ENCODE measurements around the gene DNASE1L3.
A peak's percentile ranks its signal among the peaks of the same experiment; 100 is the strongest.
"Not testable (repeated sequence)": the region's sequence is repeated elsewhere in the genome, so short reads cannot be mapped to it uniquely, and the experiment has no call there.

The DNASE1L3 gene

GRCh38 chr3:58234516-58234931 is 23.8 kb upstream of the DNASE1L3 start:
- DNase-seq = no peak

DNA sequence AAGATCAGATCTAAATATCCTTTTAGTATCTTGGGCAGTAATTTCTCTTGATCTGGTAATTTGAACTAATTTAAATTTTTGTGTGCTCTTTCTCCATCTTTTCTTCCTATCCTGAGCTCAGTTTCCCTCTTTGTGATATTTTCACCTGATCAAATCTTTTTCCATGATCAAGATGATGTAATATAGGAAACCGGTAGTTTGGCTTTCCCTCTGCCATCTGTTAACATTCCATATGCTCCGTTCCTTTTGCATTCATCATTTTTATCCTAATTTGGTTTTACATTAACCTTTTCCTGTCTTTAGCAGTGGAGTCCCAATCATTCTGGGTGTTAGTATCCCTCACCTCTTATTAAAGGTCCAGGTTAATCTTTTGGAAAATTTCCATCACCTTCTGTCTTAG is 20.9 kb upstream of the DNASE1L3 start:
- DNase-seq = no peak

DNA sequence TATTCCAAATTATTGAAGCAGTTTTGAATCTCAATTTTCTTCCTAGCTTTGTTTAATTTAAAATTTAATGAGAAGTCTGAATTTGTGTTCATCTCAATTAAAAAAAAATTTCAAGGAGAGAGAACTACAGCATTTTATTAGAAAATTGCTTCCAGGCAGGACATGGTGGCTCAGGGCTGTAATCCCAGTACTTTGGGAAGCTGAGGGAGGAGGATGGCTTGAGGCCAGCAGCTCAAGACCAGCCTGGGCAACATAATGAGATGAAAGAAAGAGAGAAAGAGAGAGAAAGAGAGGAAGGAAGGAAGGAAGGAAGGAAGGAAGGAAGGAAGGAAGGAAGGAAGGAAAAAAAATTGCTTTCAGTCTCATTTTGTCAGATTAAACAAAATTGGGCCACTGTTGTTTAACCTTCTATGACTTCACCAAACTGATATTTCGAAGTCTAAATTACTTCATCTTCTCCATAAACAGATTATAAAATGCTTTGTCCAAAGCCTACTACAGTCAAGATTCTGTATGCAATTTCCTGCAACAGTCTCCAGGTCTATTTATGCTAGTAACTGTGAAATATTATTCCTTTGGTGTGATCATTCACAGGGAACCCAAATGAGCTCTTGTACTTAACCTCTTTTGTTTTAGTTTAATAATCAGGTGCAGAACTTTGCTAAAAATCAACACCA is 20.2 kb upstream of the DNASE1L3 start:
- no peak for DNase-seq

DNA sequence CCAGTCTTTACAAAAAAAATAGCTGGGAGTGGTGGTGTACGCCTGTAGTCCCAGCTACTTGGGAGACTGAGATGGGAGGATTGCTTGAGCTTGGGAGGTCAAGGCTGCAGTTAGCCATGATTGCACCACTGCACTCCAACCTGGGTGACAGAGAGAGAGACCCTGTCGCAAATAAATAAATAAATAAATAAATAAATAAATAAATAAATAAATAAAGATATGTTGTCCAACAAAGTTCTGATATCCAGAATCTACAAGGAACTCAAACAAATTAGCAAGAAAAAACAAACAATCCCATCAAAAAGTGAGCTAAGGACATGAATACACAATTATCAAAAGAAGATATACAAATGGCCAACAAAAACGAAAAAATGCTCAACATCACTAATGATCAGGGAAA is 17.2 kb upstream of the DNASE1L3 start:
- not testable (repeated sequence) for DNase-seq

DNA sequence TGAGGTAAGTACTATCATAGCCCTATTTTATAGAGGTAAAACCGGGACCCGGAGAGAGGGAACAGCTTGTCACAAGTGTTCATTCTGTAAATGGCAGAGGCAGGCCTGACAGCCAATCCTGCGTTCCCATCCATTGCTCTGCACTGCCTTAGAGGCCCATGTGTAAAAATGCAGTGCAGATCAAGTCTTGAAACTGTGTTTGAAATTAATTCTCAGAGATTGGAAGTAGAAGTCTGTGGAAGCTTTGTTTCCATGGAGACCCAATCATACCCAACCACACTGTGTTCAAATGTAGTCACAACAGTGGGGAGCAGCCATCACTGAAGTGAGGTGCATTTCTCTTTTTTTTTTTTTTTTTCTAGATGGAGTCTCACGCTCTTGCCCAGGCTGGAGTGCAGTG is 13.1 kb upstream of the DNASE1L3 start:
- no peak for DNase-seq

GRCh38 chr3:58222161-58222724 is 11.5 kb upstream of the DNASE1L3 start:
- no peak for DNase-seq

- no peak for DNase-seq
Observed at GRCh38 chr3:58218904-58219303, 8.1 kb upstream of the DNASE1L3 start.

DNA sequence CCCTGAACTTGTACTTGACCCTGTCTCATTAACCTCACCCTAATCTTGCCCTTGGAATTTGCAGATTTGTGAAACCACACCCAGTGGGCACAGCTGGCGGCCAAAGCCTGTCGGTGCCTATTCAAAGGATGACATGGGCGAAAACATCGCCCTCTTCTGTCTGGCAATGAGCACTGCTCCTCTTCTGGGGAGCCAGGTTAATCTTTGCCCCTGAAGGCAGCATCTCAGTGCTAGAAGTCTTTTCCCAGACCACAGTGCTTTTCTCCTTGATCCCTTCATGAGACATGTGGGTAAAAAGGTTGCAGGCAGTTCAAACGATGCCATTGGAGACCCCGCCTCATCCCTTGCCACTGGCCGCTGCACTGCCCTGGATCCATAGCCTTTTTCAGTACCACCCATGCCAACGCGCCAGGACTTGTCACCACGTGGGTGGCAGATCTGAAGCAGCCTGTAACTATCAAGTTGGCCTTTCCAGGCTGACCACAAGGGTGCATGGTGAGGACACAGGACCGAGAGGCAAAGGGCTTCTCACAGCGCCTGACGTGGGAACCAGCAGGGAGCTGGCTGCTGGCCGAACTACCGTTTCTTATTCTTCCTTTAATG is 6.5 kb upstream of the DNASE1L3 start:
- DNase-seq = peak; percentile 92

GRCh38 chr3:58216496-58217195 is 5.9 kb upstream of the DNASE1L3 start:
- no peak for DNase-seq

DNA sequence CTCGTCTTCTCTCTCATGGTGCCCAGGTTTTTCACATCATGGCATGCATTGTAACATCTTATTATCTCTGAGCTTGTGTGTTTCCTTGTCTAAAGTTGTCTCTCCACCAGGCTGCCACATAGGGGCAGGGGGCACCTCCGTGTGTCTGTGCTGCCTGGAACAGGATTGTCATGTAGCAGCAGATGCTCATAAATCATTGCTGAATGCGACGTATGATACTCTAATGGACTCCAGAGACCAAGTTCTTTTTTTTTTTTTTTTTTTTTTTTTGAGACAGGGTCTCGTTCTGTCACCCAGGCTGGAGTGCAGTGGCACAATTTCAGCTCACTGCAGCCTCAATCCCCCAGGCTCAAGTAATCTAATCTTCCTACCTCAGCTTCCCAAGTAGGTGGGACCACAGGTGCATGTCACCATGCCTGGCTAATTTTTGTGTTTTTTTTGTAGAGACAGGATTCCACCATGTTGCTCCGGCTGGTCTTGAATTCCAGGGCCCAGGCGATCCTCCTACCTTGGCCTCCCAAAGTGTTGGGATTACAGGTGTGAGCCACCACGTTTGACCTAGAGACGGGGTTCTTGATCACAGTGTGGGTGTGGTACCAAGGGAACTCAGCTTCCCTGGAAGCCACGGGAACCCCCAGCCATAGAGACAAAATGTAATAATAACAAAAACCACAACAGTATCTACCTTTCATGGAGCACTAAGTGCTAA is 4.7 kb upstream of the DNASE1L3 start:
- DNase-seq = no peak

- peak; percentile 31 for DNase-seq
Observed at GRCh38 chr3:58214484-58215316, 3.9 kb upstream of the DNASE1L3 start.

GRCh38 chr3:58209933-58210332 is 839 bp downstream of the DNASE1L3 start:
- no peak for DNase-seq

DNA sequence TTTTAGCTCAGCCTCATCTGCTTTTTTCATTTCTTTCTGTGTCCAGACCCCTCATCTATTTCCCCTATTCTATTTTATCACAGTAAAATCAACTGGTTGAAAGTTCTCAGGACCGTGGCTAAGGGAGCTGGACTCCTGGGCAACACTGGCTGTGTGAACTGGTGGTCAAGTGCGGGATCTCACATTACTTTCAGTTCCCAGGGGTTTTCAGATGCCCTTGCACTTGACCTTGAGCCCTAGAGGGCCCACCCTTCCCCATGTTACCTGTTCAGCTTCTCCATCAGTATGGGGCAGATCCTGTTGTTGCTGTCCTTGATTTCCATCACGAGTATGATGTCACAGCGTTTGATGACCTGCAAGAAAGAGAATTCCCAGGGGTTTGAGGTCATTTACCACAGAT is 2.8 kb downstream of the DNASE1L3 start:
- DNase-seq = no peak

DNA sequence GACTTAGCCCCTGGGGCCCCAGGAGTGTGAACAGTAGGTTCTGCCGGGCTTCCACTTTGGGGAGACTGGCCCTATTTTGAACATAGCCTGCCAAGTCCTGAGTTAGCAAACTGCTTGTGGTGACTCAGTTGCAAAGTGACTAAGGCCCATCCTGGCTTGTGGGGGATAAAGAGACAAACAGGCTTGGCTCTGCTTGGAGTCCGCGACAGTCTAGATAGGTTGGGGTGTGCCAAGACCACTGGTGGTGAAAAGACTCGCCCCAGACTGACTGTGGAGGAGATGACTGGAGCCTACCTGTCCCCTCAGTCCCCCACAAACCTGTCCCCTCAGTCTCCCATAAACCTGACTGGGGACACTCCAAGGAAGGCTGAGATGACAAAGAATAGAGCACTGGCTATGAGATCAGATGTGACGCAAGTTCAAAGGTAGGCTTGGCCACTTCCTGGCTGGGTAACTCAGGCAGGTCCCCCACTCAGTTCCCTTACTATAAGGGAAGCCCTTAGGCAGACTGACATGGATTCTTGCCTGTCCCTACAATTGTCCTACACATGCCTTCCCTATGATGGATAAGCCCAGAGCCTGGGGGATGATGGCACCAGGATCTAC is 4.3 kb downstream of the DNASE1L3 start:
- no peak for DNase-seq

GRCh38 chr3:58205981-58206380 is 4.8 kb downstream of the DNASE1L3 start:
- no peak for DNase-seq

- no peak for DNase-seq
Observed at GRCh38 chr3:58204720-58205119, 6.1 kb downstream of the DNASE1L3 start.

DNA sequence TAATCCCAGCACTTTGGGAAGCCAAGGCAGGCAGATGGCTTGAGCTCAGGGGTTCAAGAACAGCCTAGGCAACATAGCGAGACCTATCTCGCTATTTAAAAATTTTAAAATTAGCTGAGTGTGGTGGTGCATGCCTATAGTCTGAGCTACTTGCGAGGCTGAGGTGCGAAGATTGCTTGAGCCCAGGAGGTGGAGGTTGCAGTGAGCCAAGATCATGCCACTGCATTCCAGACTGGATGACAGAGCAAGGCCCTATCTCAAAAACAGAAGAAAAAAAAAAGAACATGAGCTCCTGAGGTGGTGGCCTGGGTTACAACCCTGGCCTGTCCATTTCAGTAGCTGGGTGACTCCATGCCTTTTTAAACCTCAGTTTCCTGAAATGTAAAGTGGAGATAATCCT is 7.2 kb downstream of the DNASE1L3 start:
- no peak for DNase-seq

GRCh38 chr3:58202917-58203360 is 7.8 kb downstream of the DNASE1L3 start:
- no peak for DNase-seq

DNA sequence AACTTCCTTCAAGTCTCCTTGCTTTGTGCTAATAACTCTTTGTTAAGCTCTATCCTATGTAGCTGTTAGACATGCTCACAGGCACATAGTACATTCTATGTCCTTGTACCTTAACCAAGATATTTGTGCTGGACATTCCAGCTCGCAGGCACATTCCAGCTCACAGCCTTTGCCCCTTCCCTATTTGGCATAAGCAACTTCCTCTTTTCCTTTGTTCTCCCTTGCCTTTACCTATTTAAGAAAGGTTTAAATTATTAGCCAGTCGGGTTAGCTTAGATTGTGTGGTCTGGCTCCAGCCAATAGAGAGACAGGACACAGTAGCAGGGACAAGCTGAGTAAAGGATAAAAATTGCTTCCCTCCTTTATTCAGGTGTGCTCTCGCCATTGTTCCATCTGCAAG is 9.3 kb downstream of the DNASE1L3 start:
- not testable (repeated sequence) for DNase-seq

DNA sequence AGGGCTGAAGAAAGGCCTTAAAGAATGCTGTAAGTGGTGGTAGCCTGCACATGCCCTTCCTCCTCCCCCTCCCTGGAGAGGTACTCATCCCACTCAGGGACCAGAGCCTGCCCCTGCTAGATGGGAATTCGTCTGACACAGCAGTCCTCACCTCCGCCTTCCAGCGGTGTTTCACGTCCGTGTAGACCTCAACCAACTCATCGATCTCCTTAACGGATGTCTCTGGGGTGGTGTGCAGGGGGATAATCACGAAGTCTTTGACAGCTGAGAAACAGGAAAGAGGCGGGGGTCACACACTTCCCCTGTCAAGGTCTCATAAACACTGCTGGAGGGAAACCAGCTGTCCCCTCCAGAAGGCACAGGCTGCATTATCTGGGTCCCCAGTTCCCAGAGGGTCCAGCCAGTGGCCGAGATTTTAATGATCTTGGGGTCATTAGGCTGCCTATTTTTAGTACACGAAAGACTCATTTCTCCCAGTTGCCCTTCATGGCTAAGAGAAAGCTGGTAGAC is 9.9 kb downstream of the DNASE1L3 start:
- no peak for DNase-seq

- DNase-seq = no peak
Observed at GRCh38 chr3:58200121-58200709, 10.6 kb downstream of the DNASE1L3 start.
